Effector memory CD8-positive, alpha-beta T cell (primary cell): Measurements from ENCODE around the gene KAT2A.

ENCODE experiments used
- ATAC-seq: fragments of 150-1000 bp; cut with Tn5 transposase; replicated peaks from 2 replicates; pipeline ENCODE4 v1.10.0; 2021; ENCODE audit warnings: mild to moderate bottlenecking, moderate library complexity
- DNase-seq, 3 experiments: peaks; one replicate each; pipeline ENCODE4 v3.0.0; 2021
- H3K27ac Mint-ChIP-seq, 2 donors: one replicate each; pipeline ENCODE4 v1.8.0; 2022; ENCODE audit warnings: mild to moderate bottlenecking in 2 of 2, mixed read lengths in 2 of 2, moderate library complexity in 2 of 2
- H3K27me3 Mint-ChIP-seq, 2 donors: one replicate each; pipeline ENCODE4 v1.8.0; 2022; ENCODE audit warnings: mixed read lengths in 2 of 2
- H3K36me3 Mint-ChIP-seq: one replicate; pipeline ENCODE4 v1.8.0; 2022; ENCODE audit warnings: mild to moderate bottlenecking, moderate library complexity, mixed read lengths; ENCODE audit not compliant: insufficient read depth
- H3K4me1 Mint-ChIP-seq, 2 donors: one replicate each; pipeline ENCODE4 v1.8.0; 2022; ENCODE audit warnings: low read depth in 2 of 2, mixed read lengths in 2 of 2
- H3K4me3 Mint-ChIP-seq, 2 donors: one replicate each; pipeline ENCODE4 v1.8.0; 2022; ENCODE audit warnings: mild to moderate bottlenecking in 2 of 2, mixed read lengths in 2 of 2, moderate library complexity in 2 of 2
- H3K9me3 Mint-ChIP-seq, 2 donors: one replicate each; pipeline ENCODE4 v1.8.0; 2022; ENCODE audit warnings: mixed read lengths in 2 of 2

KAT2A gene

DNA sequence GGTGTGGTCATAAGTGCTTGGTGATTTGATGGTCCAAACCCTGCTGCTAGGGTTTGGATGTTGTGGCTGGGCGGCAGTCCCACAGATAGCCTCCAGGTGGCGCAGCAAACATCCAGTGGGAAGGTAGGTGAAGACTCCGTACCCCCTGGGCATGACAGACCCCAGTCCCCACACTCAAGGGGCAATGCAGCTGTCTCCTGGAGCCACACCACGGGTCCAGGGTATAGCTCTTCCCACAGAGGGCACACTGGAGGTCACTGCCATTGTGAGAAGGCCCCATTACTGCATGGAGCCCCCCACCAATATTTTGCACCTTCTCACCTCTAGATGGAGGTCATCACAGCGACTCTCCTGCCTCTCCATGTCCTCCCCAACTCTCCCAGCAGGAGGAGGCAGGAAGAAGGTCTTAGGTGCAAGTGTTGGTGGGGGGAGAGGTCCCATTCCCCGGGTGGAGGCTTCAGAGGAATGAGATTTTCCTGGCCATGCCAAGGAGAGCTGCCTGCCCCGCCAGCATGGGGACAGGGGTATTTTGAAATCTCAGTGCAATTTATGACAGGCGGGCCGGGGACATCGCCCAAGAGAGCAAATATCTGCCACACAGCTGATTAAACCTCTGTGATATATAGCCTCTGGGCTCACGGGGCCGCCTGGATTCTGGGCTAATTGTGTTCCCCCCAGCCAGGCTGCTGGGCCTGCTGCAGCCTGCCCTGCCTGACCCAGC, 53.6 kb downstream of the KAT2A start:
- no peak overlapping the region for H3K27ac Mint-ChIP-seq
- H3K4me3 Mint-ChIP-seq = no peak overlapping the region
- peaks cover 32 to 51% of the 10 kb centered on the region in 2 donors for H3K27me3 Mint-ChIP-seq
- ATAC-seq (peak; percentile 67), DNase-seq (peak; percentile 66 to 74 (median 70))
- H3K9me3 Mint-ChIP-seq = no peaks in the 10 kb centered on the region
- H3K36me3 Mint-ChIP-seq = no peaks in the 10 kb centered on the region
- H3K4me1 Mint-ChIP-seq = peaks cover 0 to 14% of the 10 kb centered on the region in 2 donors

GRCh38 chr17:42065201-42065600, 56.0 kb downstream of the KAT2A start:
- Mint-ChIP-seq H3K27ac (no peak overlapping the region), H3K9me3 (no peaks in the 10 kb centered on the region), H3K4me3 (no peak overlapping the region), H3K36me3 (no peaks in the 10 kb centered on the region), H3K27me3 (peaks cover 20 to 41% of the 10 kb centered on the region in 2 donors), H3K4me1 (peaks cover 0 to 9% of the 10 kb centered on the region in 2 donors)
- DNase-seq (no peak), ATAC-seq (no peak)
